Renal cortical epithelial cell (primary cell): Measurements from ENCODE around the gene ST6GALNAC3. TPM values are rescaled to one million over a fixed set of nuclear protein-coding genes. Genes with fewer than 3 reads are reported as not detected.
A peak's percentile ranks its signal among the peaks of the same experiment; 100 is the strongest.
"Not testable (repeated sequence)": the region's sequence is repeated elsewhere in the genome, so short reads cannot be mapped to it uniquely, and the experiment has no call there.

Source experiments
- DNase-seq: peaks from one replicate; pipeline ENCODE4 v3.0.0-alpha.2; 2011; ENCODE audit warnings: low read depth
- total RNA-seq: library from RNA; depleted of rRNA; stranded (reverse); fragments of >200 nt; gene quantifications from 2 replicates; pipeline ENCODE4 v1.2.3, GENCODE V29; 2014

Gene ST6GALNAC3
- total RNA-seq, 1 donor from 2014 or later: 0.50 TPM

- no peak for DNase-seq
Observed at GRCh38 chr1:76190749-76191424, 116.3 kb downstream of the ST6GALNAC3 start.

- DNase-seq: no peak
Observed at GRCh38 chr1:76191561-76191960, 117.0 kb downstream of the ST6GALNAC3 start.

- no peak for DNase-seq
Observed at GRCh38 chr1:76198452-76198851, 123.9 kb downstream of the ST6GALNAC3 start.

- DNase-seq: no peak
Observed at GRCh38 chr1:76202670-76203069, 128.1 kb downstream of the ST6GALNAC3 start.

GRCh38 chr1:76203127-76203526, 128.6 kb downstream of the ST6GALNAC3 start:
- peak; percentile 25 for DNase-seq

- no peak for DNase-seq
Observed at GRCh38 chr1:76209238-76209637, 134.7 kb downstream of the ST6GALNAC3 start.

- no peak for DNase-seq
Observed at GRCh38 chr1:76209648-76210047, 135.1 kb downstream of the ST6GALNAC3 start.

GRCh38 chr1:76210160-76210559, 135.6 kb downstream of the ST6GALNAC3 start:
- DNase-seq: no peak

- no peak for DNase-seq
Observed at GRCh38 chr1:76218888-76219287, 144.3 kb downstream of the ST6GALNAC3 start.

GRCh38 chr1:76219366-76219818, 144.8 kb downstream of the ST6GALNAC3 start:
- no peak for DNase-seq

- no peak for DNase-seq
Observed at GRCh38 chr1:76224752-76225151, 150.2 kb downstream of the ST6GALNAC3 start.

GRCh38 chr1:76225526-76225925, 151.0 kb downstream of the ST6GALNAC3 start:
- DNase-seq: peak; percentile 41

- no peak for DNase-seq
Observed at GRCh38 chr1:76227621-76228020, 153.1 kb downstream of the ST6GALNAC3 start.

- no peak for DNase-seq
Observed at GRCh38 chr1:76229279-76230005, 154.9 kb downstream of the ST6GALNAC3 start.

- no peak for DNase-seq
Observed at GRCh38 chr1:76230842-76231281, 156.3 kb downstream of the ST6GALNAC3 start.

GRCh38 chr1:76231320-76231719, 156.8 kb downstream of the ST6GALNAC3 start:
- no peak for DNase-seq

GRCh38 chr1:76232666-76233065, 158.1 kb downstream of the ST6GALNAC3 start:
- DNase-seq: no peak

- no peak for DNase-seq
Observed at GRCh38 chr1:76234061-76234460, 159.5 kb downstream of the ST6GALNAC3 start.

- DNase-seq: no peak
Observed at GRCh38 chr1:76237211-76237610, 162.7 kb downstream of the ST6GALNAC3 start.

- peak; percentile 5 for DNase-seq
Observed at GRCh38 chr1:76238094-76238628, 163.6 kb downstream of the ST6GALNAC3 start.

- DNase-seq: no peak
Observed at GRCh38 chr1:76239470-76239918, 164.9 kb downstream of the ST6GALNAC3 start.

GRCh38 chr1:76240316-76240715, 165.8 kb downstream of the ST6GALNAC3 start:
- no peak for DNase-seq

GRCh38 chr1:76242587-76242986, 168.0 kb downstream of the ST6GALNAC3 start:
- DNase-seq: not testable (repeated sequence)
